MM.1S (cell line): Measurements from ENCODE around the gene RNF224.
A peak's percentile ranks its signal among the peaks of the same experiment; 100 is the strongest.
"Not testable (repeated sequence)": the region's sequence is repeated elsewhere in the genome, so short reads cannot be mapped to it uniquely, and the experiment has no call there.

Source experiments
- DNase-seq: peaks from one replicate; pipeline ENCODE4 v3.0.0-alpha.2; 2015
- H2AFZ ChIP-seq: fragments of 300-600 bp; sonication (generic); 2 replicates; pipeline ENCODE4 v1.6.0; 2016; ENCODE audit warnings: antibody characterized with exemption, low read length
- H3F3A ChIP-seq: fragments of 300-600 bp; sonication (generic); 2 replicates; pipeline ENCODE4 v1.6.1; 2016; ENCODE audit warnings: mild to moderate bottlenecking, antibody characterized with exemption, low read length, moderate library complexity, mixed read lengths; ENCODE audit not compliant: insufficient read depth
- H3K27ac ChIP-seq: fragments of 300-600 bp; sonication (generic); 2 replicates; pipeline ENCODE4 v1.5.1; 2016; ENCODE audit warnings: mild to moderate bottlenecking, low read length
- H3K27me3 ChIP-seq: fragments of 300-600 bp; sonication (generic); replicated peaks from 2 replicates; pipeline ENCODE4 v1.6.0; 2016; ENCODE audit warnings: low read length; ENCODE audit not compliant: insufficient read depth
- H3K36me3 ChIP-seq: fragments of 300-600 bp; sonication (generic); replicated peaks from 2 replicates; pipeline ENCODE4 v1.6.1; 2016; ENCODE audit warnings: mild to moderate bottlenecking, low read length, mixed read lengths; ENCODE audit not compliant: insufficient read depth
- H3K4me1 ChIP-seq: fragments of 300-600 bp; sonication (generic); 2 replicates; pipeline ENCODE4 v1.6.1; 2016; ENCODE audit warnings: low read length, mixed read lengths
- H3K4me2 ChIP-seq: fragments of 300-600 bp; sonication (generic); 2 replicates; pipeline ENCODE4 v1.6.0; 2016; ENCODE audit warnings: low read depth, low read length
- H3K4me3 ChIP-seq: fragments of 300-600 bp; sonication (generic); 2 replicates; pipeline ENCODE4 v1.5.1; 2016; ENCODE audit warnings: low read length, mixed read lengths
- H3K79me2 ChIP-seq: fragments of 300-600 bp; sonication (generic); 2 replicates; pipeline ENCODE4 v1.6.1; 2016; ENCODE audit warnings: mixed run types, low read length, mixed read lengths
- H3K9ac ChIP-seq: fragments of 300-600 bp; sonication (generic); 2 replicates; pipeline ENCODE4 v1.6.1; 2016; ENCODE audit warnings: low read length, mixed read lengths
- H3K9me2 ChIP-seq: fragments of 300-600 bp; sonication (generic); replicated peaks from 2 replicates; pipeline ENCODE4 v1.6.1; 2016; ENCODE audit warnings: mild to moderate bottlenecking, low read length, mixed read lengths; ENCODE audit not compliant: insufficient read depth
- H3K9me3 ChIP-seq: fragments of 300-600 bp; sonication (generic); replicated peaks from 2 replicates; pipeline ENCODE4 v1.6.1; 2016; ENCODE audit warnings: mild to moderate bottlenecking, low read length, mixed read lengths; ENCODE audit not compliant: insufficient read depth
- H4K20me1 ChIP-seq: fragments of 300-600 bp; sonication (generic); 2 replicates; pipeline ENCODE4 v1.6.1; 2016; ENCODE audit warnings: mild to moderate bottlenecking, low read length, moderate library complexity, mixed read lengths; ENCODE audit not compliant: insufficient read depth
- CTCF ChIP-seq: fragments of 300-600 bp; sonication (generic); IDR thresholded peaks from 2 replicates; pipeline ENCODE4 v1.5.1; 2016; ENCODE audit warnings: antibody characterized with exemption, low read length, mixed read lengths
- EZH2 ChIP-seq: fragments of 300-600 bp; sonication (generic); optimal IDR thresholded peaks from 2 replicates; pipeline ENCODE3; 2017; ENCODE audit warnings: low read depth, mild to moderate bottlenecking, antibody characterized with exemption, low read length, mixed read lengths
- EZH2phosphoT487 ChIP-seq: fragments of 300-600 bp; sonication (generic); IDR thresholded peaks from 2 replicates; pipeline ENCODE4 v1.6.1; 2018; ENCODE audit warnings: antibody characterized with exemption, low read length

Gene RNF224

GRCh38 chr9:137236936-137237421 lies 9.7 kb downstream of the RNF224 start:
- Histone ChIP-seq H3K27ac (no peak overlapping the region), H4K20me1 (peaks cover 2% of the 10 kb centered on the region)

GRCh38 chr9:137237759-137238726 lies 10.7 kb downstream of the RNF224 start:
- TF ChIP-seq CTCF (no peak), EZH2 (no peak), EZH2phosphoT487 (no peak)
- Histone ChIP-seq H3K27ac (no peak overlapping the region), H2AFZ (no peak overlapping the region), H3K9me2 (no peaks in the 10 kb centered on the region), H3F3A (peaks cover 17% of the 10 kb centered on the region; the same call in 1 of the 2 replicates), H3K4me1 (peaks cover 19% of the 10 kb centered on the region; the same call in 1 of the 2 replicates), H3K4me3 (no peak overlapping the region), H3K9ac (no peak overlapping the region), H3K27me3 (peaks cover 27% of the 10 kb centered on the region), H3K4me2 (no peak overlapping the region), H4K20me1 (peaks cover 12% of the 10 kb centered on the region), H3K9me3 (no peaks in the 10 kb centered on the region), H3K79me2 (peaks cover 29% of the 10 kb centered on the region), H3K36me3 (no peaks in the 10 kb centered on the region; the same call in 1 of the 2 replicates)
- no peak for DNase-seq

More at GRCh38 chr9:137236936-137237421, 9.7 kb downstream of the RNF224 start:
- Histone ChIP-seq H3K4me1 (peaks cover 9% of the 10 kb centered on the region; the same call in 1 of the 2 replicates), H3F3A (peaks cover 9% of the 10 kb centered on the region; the same call in 1 of the 2 replicates), H3K36me3 (no peaks in the 10 kb centered on the region; the same call in 1 of the 2 replicates), H3K9me2 (no peaks in the 10 kb centered on the region), H3K9me3 (no peaks in the 10 kb centered on the region), H3K4me2 (peak overlapping the region; percentile 68), H3K9ac (no peak overlapping the region; the same call in 1 of the 2 replicates), H3K79me2 (peaks cover 18% of the 10 kb centered on the region), H3K4me3 (no peak overlapping the region; the same call in 1 of the 2 replicates), H2AFZ (no peak overlapping the region), H3K27me3 (peaks cover 37% of the 10 kb centered on the region)
- TF ChIP-seq CTCF: no peak
- no peak for TF ChIP-seq EZH2phosphoT487
- no peak for TF ChIP-seq EZH2
- DNase-seq: no peak

GRCh38 chr9:137239541-137240200 lies 12.4 kb downstream of the RNF224 start:
- peaks cover 28% of the 10 kb centered on the region; the same call in 1 of the 2 replicates for H3F3A ChIP-seq
- peak overlapping the region; percentile 93 for H3K4me3 ChIP-seq
- peak overlapping the region; percentile 83 for H3K9ac ChIP-seq
- H3K9me3 ChIP-seq, DNase-seq, H3K9me2 ChIP-seq, H3K36me3 ChIP-seq: not testable (repeated sequence)
- peaks cover 31% of the 10 kb centered on the region for H3K79me2 ChIP-seq
- H3K4me1 ChIP-seq: peaks cover 19% of the 10 kb centered on the region; the same call in 1 of the 2 replicates
- peaks cover 15% of the 10 kb centered on the region for H3K27me3 ChIP-seq
- peak overlapping the region; percentile 83 for H3K4me2 ChIP-seq
- peak overlapping the region; percentile 86 for H2AFZ ChIP-seq
- peak overlapping the region; percentile 92; the same call in 1 of the 2 replicates for H3K27ac ChIP-seq
- peaks cover 16% of the 10 kb centered on the region for H4K20me1 ChIP-seq
